KMS-11 (cell line): Measurements from ENCODE around the gene MRPS33.

ENCODE experiments used
- H2AFZ ChIP-seq: fragments of 200-600 bp; sonication (generic); 2 replicates; pipeline ENCODE4 v1.6.1; 2016; ENCODE audit warnings: antibody characterized with exemption, mixed run types, low read depth
- H3K27ac ChIP-seq: fragments of 200-600 bp; sonication (generic); 2 replicates; pipeline ENCODE4 v1.6.1; 2016; ENCODE audit warnings: mild to moderate bottlenecking, mixed run types
- H3K27me3 ChIP-seq: fragments of 200-600 bp; sonication (generic); 2 replicates; pipeline ENCODE4 v1.6.1; 2017; ENCODE audit warnings: mild to moderate bottlenecking, low read depth, mixed run types, moderate library complexity; ENCODE audit not compliant: insufficient read depth
- H3K36me3 ChIP-seq: fragments of 200-600 bp; sonication (generic); 2 replicates; pipeline ENCODE4 v1.6.1; 2017; ENCODE audit warnings: mild to moderate bottlenecking, mixed run types; ENCODE audit not compliant: insufficient read depth
- H3K4me1 ChIP-seq: fragments of 200-600 bp; sonication (generic); 2 replicates; pipeline ENCODE4 v1.6.1; 2016; ENCODE audit warnings: mild to moderate bottlenecking, low read depth, mixed run types; ENCODE audit not compliant: poor library complexity, severe bottlenecking
- H3K4me2 ChIP-seq: fragments of 200-600 bp; sonication (generic); 2 replicates; pipeline ENCODE4 v1.7.0; 2016; ENCODE audit warnings: mild to moderate bottlenecking, mixed run types
- H3K4me3 ChIP-seq: fragments of 200-600 bp; sonication (generic); IDR thresholded peaks from 2 replicates; pipeline ENCODE4 v1.6.1; 2017; ENCODE audit warnings: low read depth, low read length, mixed read lengths; ENCODE audit not compliant: insufficient read depth
- H3K79me2 ChIP-seq: fragments of 200-600 bp; sonication (generic); 2 replicates; pipeline ENCODE4 v1.6.1; 2016; ENCODE audit warnings: low read depth, mixed run types; ENCODE audit not compliant: insufficient read depth
- H3K9ac ChIP-seq: fragments of 200-600 bp; sonication (generic); 2 replicates; pipeline ENCODE4 v1.6.1; 2016; ENCODE audit warnings: mild to moderate bottlenecking, mixed run types
- H4K20me1 ChIP-seq: fragments of 200-600 bp; sonication (generic); 2 replicates; pipeline ENCODE4 v1.6.1; 2016; ENCODE audit warnings: mild to moderate bottlenecking, mixed run types; ENCODE audit not compliant: insufficient read depth
- TF ChIP-seq, protein P1 (sequence below): fragments of 200-600 bp; sonication (generic); conservative IDR thresholded peaks from 2 replicates; pipeline ENCODE4 v1.6.1; 2017; ENCODE audit warnings: low read depth, mild to moderate bottlenecking, antibody characterized with exemption, low read length, moderate library complexity, mixed read lengths

The MRPS33 gene

DNA sequence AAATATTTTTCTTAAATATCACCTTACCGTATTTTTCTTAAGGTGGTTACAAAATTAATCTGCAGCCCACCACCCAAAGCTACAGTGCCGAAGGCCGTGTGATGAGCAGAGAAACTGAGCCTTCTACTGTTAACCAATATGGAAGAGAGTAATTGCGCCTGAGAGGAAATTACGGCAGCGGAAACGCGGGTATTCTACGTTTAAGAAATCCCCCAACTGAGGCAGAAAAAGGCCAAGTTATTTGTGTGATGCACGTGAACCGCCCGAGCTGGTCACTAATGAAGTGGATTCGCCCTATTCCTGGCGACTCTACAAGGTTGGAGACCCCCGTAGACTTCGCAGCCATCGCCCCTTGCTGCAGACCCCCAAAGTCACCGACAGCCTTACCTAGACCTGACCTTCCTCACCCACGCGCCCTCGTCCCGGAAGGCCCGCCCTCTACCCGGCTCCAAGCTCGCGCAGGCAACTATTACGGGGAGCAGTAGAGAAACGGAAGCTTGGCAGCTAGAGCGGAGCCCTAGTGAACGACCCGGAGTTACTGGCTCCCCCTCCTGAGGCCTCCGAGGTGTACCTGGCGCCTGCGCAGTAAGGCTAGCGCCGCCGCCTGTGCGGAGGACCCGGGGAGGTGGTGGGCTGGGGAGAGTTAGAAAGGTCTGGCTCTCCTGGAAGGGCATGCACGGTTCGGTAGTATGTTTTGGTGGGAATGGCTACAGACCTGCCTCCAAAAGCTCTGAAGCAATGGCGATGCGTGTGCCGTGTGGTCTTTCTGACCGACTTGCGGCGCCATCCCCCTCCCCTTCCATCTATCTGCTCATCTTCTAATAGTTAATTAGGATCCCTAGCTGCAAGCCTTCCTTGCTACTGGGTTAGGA, at the start of gene MRPS33:
Gene MRPS33, minus strand, starts transcription at position 429 of the 872 bp plus-strand sequence. CDS start 4,319 bp downstream, outside the sequence.
- H3K9ac ChIP-seq: peak within 1 kb of the TSS; percentile 85

DNA sequence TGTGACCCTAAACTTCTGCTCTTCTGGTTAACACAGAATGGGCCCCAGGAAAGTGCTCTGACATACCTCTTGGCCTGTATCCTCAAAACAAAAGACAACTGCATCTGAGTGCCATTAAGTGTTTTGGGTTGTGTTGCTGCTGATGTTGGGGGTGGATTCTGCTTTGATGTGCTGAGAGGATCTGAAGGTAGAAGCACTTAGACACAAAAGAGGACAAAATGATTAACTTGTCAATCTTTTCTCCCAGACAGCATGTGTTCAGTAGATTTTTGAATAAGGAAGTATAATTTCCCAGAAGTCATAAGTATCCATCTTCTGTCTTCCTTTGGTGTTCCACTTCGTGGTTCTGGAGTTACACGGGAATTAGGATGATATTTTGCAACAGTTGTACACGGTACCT, 43.0 kb upstream of the MRPS33 start:
- H3K4me1 ChIP-seq: peaks cover 18% of the 10 kb centered on the region
- no peak overlapping the region for H3K9ac ChIP-seq
- H4K20me1 ChIP-seq: no peaks in the 10 kb centered on the region
- no peak overlapping the region for H3K27ac ChIP-seq
- H3K4me3 ChIP-seq: no peak overlapping the region
- H3K27me3 ChIP-seq: no peaks in the 10 kb centered on the region
- H3K79me2 ChIP-seq: no peaks in the 10 kb centered on the region
- TF ChIP-seq, protein P1, sequence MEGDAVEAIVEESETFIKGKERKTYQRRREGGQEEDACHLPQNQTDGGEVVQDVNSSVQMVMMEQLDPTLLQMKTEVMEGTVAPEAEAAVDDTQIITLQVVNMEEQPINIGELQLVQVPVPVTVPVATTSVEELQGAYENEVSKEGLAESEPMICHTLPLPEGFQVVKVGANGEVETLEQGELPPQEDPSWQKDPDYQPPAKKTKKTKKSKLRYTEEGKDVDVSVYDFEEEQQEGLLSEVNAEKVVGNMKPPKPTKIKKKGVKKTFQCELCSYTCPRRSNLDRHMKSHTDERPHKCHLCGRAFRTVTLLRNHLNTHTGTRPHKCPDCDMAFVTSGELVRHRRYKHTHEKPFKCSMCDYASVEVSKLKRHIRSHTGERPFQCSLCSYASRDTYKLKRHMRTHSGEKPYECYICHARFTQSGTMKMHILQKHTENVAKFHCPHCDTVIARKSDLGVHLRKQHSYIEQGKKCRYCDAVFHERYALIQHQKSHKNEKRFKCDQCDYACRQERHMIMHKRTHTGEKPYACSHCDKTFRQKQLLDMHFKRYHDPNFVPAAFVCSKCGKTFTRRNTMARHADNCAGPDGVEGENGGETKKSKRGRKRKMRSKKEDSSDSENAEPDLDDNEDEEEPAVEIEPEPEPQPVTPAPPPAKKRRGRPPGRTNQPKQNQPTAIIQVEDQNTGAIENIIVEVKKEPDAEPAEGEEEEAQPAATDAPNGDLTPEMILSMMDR: no peak
- H2AFZ ChIP-seq: no peak overlapping the region
- no peak overlapping the region for H3K4me2 ChIP-seq
- H3K36me3 ChIP-seq: no peaks in the 10 kb centered on the region

More for the DNA sequence above, at the start of gene MRPS33:
- Histone ChIP-seq H4K20me1 (no peaks in the 10 kb centered on the region), H3K4me2 (peak within 1 kb of the TSS; percentile 79), H3K4me3 (no peak within 1 kb of the TSS), H3K36me3 (no peaks in the 10 kb centered on the region), H2AFZ (peak within 1 kb of the TSS; percentile 79), H3K79me2 (peaks cover 9% of the 10 kb centered on the region; the same call in 1 of the 2 replicates), H3K4me1 (peaks cover 28% of the 10 kb centered on the region), H3K27me3 (no peaks in the 10 kb centered on the region), H3K27ac (peak within 1 kb of the TSS; percentile 70)
- TF ChIP-seq, protein P1: peak; percentile 30; the same call in 1 of the 2 replicates

DNA sequence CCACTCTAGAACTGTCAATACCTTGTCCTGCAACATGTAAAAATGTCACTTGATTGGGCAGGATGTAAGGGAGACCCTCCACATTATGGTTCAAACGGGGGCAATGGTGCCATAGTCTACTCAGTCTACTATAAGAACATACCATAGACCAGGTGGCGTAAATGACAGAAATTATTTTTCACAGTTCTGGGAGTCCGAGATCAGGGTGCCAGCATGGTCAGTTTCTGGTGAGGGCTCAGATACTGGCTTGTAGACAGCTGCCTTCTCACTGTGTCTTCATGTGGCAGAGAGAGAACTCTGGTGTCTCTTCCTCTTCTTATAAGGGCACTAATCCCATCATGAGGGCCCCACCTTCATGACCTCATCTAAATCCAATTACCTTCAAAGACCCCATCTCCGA, 40.4 kb upstream of the MRPS33 start:
- no peaks in the 10 kb centered on the region for H3K79me2 ChIP-seq
- no peaks in the 10 kb centered on the region for H3K36me3 ChIP-seq
- TF ChIP-seq, protein P1: no peak
- H3K27me3 ChIP-seq: no peaks in the 10 kb centered on the region
- H3K4me1 ChIP-seq: peaks cover 25% of the 10 kb centered on the region
- no peak overlapping the region for H3K27ac ChIP-seq
- no peak overlapping the region for H3K4me2 ChIP-seq
- H3K9ac ChIP-seq: no peak overlapping the region
- H4K20me1 ChIP-seq: no peaks in the 10 kb centered on the region
- H2AFZ ChIP-seq: no peak overlapping the region
- H3K4me3 ChIP-seq: no peak overlapping the region

DNA sequence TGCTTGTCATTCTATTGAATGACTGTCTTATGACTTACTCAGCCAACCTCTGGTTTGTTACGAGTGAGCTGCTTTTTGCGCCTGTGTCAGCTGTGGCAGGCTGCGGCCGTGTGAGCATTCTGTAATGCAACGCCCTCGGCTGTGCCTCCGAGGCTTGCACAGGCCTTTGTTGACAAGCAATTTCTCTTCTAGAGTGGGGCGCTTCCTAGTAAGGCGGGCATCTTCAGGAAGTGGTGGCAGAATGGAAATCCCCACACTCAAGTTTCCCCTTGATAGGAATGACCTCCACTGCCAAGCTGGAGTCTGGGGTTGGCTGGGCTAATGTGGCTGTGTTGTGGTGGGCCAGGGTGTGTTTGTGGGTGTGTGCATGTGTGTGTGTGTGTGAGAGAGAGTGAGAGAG, 38.9 kb upstream of the MRPS33 start:
- H3K4me1 ChIP-seq: peaks cover 25% of the 10 kb centered on the region
- H3K79me2 ChIP-seq: no peaks in the 10 kb centered on the region
- peak overlapping the region; percentile 55 for H3K27ac ChIP-seq
- H3K4me2 ChIP-seq: peak overlapping the region; percentile 30
- H3K4me3 ChIP-seq: no peak overlapping the region
- TF ChIP-seq, protein P1: no peak
- no peaks in the 10 kb centered on the region for H3K36me3 ChIP-seq
- H2AFZ ChIP-seq: peak overlapping the region; percentile 27; the same call in 1 of the 2 replicates
- H4K20me1 ChIP-seq: no peaks in the 10 kb centered on the region
- H3K27me3 ChIP-seq: no peaks in the 10 kb centered on the region
- no peak overlapping the region; the same call in 1 of the 2 replicates for H3K9ac ChIP-seq
